ENCODE measurements around the gene ARMC6.
A peak's percentile ranks its signal among the peaks of the same experiment; 100 is the strongest.

Gene ARMC6

GRCh38 chr19:19032420-19033175, 805 bp upstream of the ARMC6 start:
- Histone ChIP-seq H3K27me3 (ENCODE audit: control insufficient read depth in 1 of 2, insufficient read depth in 1 of 2, low read length in 2 of 2) (no peaks in the 10 kb centered on the region), H3K18ac (ENCODE audit: low read depth in 1 of 2, low read length in 2 of 2) (peak overlapping the region; percentile 89 to 94)

GRCh38 chr19:19033176-19033425, 302 bp upstream of the ARMC6 start:
- peak overlapping the region; percentile 83 for H4K91ac ChIP-seq (ENCODE audit: low read length)
- H2AFZ ChIP-seq (ENCODE audit: low read depth, low read length), result peak overlapping the region; percentile 36
- H3K4me1 ChIP-seq (ENCODE audit: control insufficient read depth, insufficient read depth, low read depth, low read length), result peaks cover 11% of the 10 kb centered on the region
- H2BK120ac ChIP-seq (ENCODE audit: low read depth, low read length), result peak overlapping the region; percentile 49
- H3K23ac ChIP-seq (ENCODE audit: low read length in 2 of 2), result peak overlapping the region in 1 of 2 experiments; percentile 90
- peak overlapping the region; percentile 87 to 92 for H3K4me3 ChIP-seq (ENCODE audit: insufficient read depth in 1 of 2, low read depth in 1 of 2, low read length in 2 of 2)
- H3K9ac ChIP-seq (ENCODE audit: low read length), result peak overlapping the region; percentile 95
- H4K8ac ChIP-seq (ENCODE audit: low read length), result peak overlapping the region; percentile 85
- H2BK12ac ChIP-seq (ENCODE audit: low read length in 2 of 2), result no peak overlapping the region
- no peaks in the 10 kb centered on the region for H3K9me3 ChIP-seq (ENCODE audit: control insufficient read depth, low read length)
- H2BK5ac ChIP-seq (ENCODE audit: low read depth, low read length, poor library complexity, severe bottlenecking), result peak overlapping the region; percentile 98
- peak overlapping the region; percentile 84 to 86 for H3K14ac ChIP-seq (ENCODE audit: low read length in 2 of 2)
- peak overlapping the region; percentile 75 to 82 for H3K4ac ChIP-seq (ENCODE audit: low read depth in 1 of 2, low read length in 2 of 2)
- peak overlapping the region; percentile 89 for H3K4me2 ChIP-seq (ENCODE audit: low read length, poor library complexity, severe bottlenecking)
- peak overlapping the region; percentile 89 to 94 for H3K18ac ChIP-seq (ENCODE audit: low read depth in 1 of 2, low read length in 2 of 2)
- no peaks in the 10 kb centered on the region for H3K27me3 ChIP-seq (ENCODE audit: control insufficient read depth in 1 of 2, insufficient read depth in 1 of 2, low read length in 2 of 2)
- DNase-seq, result no peak
- H2BK15ac ChIP-seq (ENCODE audit: low read depth, poor library complexity, severe bottlenecking), result no peak overlapping the region
- peak overlapping the region; percentile 82 for H3K27ac ChIP-seq (ENCODE audit: low read length, poor library complexity, severe bottlenecking)
- WGBS, result 1% methylated on average over 18 of the region's 32 CpGs
- H2AK5ac ChIP-seq (ENCODE audit: low read length, severe bottlenecking), result no peak overlapping the region
- H3K79me1 ChIP-seq (replicated peaks; ENCODE audit: low read length, poor library complexity, severe bottlenecking), result peaks cover 27% of the 10 kb centered on the region
- H3K36me3 ChIP-seq (ENCODE audit: control insufficient read depth in 1 of 2, insufficient read depth in 2 of 2, low read depth in 1 of 2, low read length in 2 of 2), result peaks cover 27 to 38% of the 10 kb centered on the region in 2 experiments

More at GRCh38 chr19:19032420-19033175, 805 bp upstream of the ARMC6 start:
- peaks cover 28% of the 10 kb centered on the region for H3K79me1 ChIP-seq (replicated peaks; ENCODE audit: low read length, poor library complexity, severe bottlenecking)
- peak overlapping the region; percentile 95 for H3K9ac ChIP-seq (ENCODE audit: low read length)
- peak overlapping the region; percentile 82 for H3K27ac ChIP-seq (ENCODE audit: low read length, poor library complexity, severe bottlenecking)
- no peaks in the 10 kb centered on the region for H3K9me3 ChIP-seq (ENCODE audit: control insufficient read depth, low read length)
- H3K4me2 ChIP-seq (ENCODE audit: low read length, poor library complexity, severe bottlenecking), result peak overlapping the region; percentile 89
- H2BK5ac ChIP-seq (ENCODE audit: low read depth, low read length, poor library complexity, severe bottlenecking), result no peak overlapping the region
- 0% methylated on average over 29 of the region's 31 CpGs for WGBS
- no peak overlapping the region for H2BK12ac ChIP-seq (ENCODE audit: low read length in 2 of 2)
- H3K4me3 ChIP-seq (ENCODE audit: insufficient read depth in 1 of 2, low read depth in 1 of 2, low read length in 2 of 2), result peak overlapping the region; percentile 87 to 92
- H4K8ac ChIP-seq (ENCODE audit: low read length), result peak overlapping the region; percentile 85
- peak overlapping the region; percentile 75 to 82 for H3K4ac ChIP-seq (ENCODE audit: low read depth in 1 of 2, low read length in 2 of 2)
- peak overlapping the region; percentile 84 to 86 for H3K14ac ChIP-seq (ENCODE audit: low read length in 2 of 2)
- peak; percentile 98 for DNase-seq
- peaks cover 28 to 40% of the 10 kb centered on the region in 2 experiments for H3K36me3 ChIP-seq (ENCODE audit: control insufficient read depth in 1 of 2, insufficient read depth in 2 of 2, low read depth in 1 of 2, low read length in 2 of 2)
- no peak overlapping the region for H2AK5ac ChIP-seq (ENCODE audit: low read length, severe bottlenecking)
- no peak overlapping the region for H2BK15ac ChIP-seq (ENCODE audit: low read depth, poor library complexity, severe bottlenecking)
- peak overlapping the region in 1 of 2 experiments; percentile 91 for H3K23ac ChIP-seq (ENCODE audit: low read length in 2 of 2)
- peak overlapping the region; percentile 34 for H2BK120ac ChIP-seq (ENCODE audit: low read depth, low read length)
- peak overlapping the region; percentile 83 for H4K91ac ChIP-seq (ENCODE audit: low read length)
- peak overlapping the region; percentile 36 for H2AFZ ChIP-seq (ENCODE audit: low read depth, low read length)
- H3K4me1 ChIP-seq (ENCODE audit: control insufficient read depth, insufficient read depth, low read depth, low read length), result peaks cover 11% of the 10 kb centered on the region

- peak overlapping the region; percentile 47 for H3K27ac ChIP-seq (ENCODE audit: low read length, poor library complexity, severe bottlenecking)
- no peak overlapping the region for H2BK15ac ChIP-seq (ENCODE audit: low read depth, poor library complexity, severe bottlenecking)
- H3K14ac ChIP-seq (ENCODE audit: low read length in 2 of 2), result no peak overlapping the region
- no peak overlapping the region for H3K23ac ChIP-seq (ENCODE audit: low read length in 2 of 2)
- peak overlapping the region; percentile 95 for H3K9ac ChIP-seq (ENCODE audit: low read length)
- peak overlapping the region; percentile 6 for H2AFZ ChIP-seq (ENCODE audit: low read depth, low read length)
- no peak overlapping the region for H4K8ac ChIP-seq (ENCODE audit: low read length)
- no peak overlapping the region for H2AK5ac ChIP-seq (ENCODE audit: low read length, severe bottlenecking)
- peaks cover 11% of the 10 kb centered on the region for H3K4me1 ChIP-seq (ENCODE audit: control insufficient read depth, insufficient read depth, low read depth, low read length)
- H3K27me3 ChIP-seq (ENCODE audit: control insufficient read depth in 1 of 2, insufficient read depth in 1 of 2, low read length in 2 of 2), result no peaks in the 10 kb centered on the region
- H3K18ac ChIP-seq (ENCODE audit: low read depth in 1 of 2, low read length in 2 of 2), result peak overlapping the region in 1 of 2 experiments; percentile 43
- H3K79me1 ChIP-seq (replicated peaks; ENCODE audit: low read length, poor library complexity, severe bottlenecking), result peaks cover 28% of the 10 kb centered on the region
- H2BK12ac ChIP-seq (ENCODE audit: low read length in 2 of 2), result no peak overlapping the region
- peak; percentile 79 for DNase-seq
- no peak overlapping the region for H2BK5ac ChIP-seq (ENCODE audit: low read depth, low read length, poor library complexity, severe bottlenecking)
- 6% methylated on average over 10 of the region's 10 CpGs for WGBS
- H2BK120ac ChIP-seq (ENCODE audit: low read depth, low read length), result no peak overlapping the region
- no peak overlapping the region for H3K4ac ChIP-seq (ENCODE audit: low read depth in 1 of 2, low read length in 2 of 2)
- H3K4me3 ChIP-seq (ENCODE audit: insufficient read depth in 1 of 2, low read depth in 1 of 2, low read length in 2 of 2), result peak overlapping the region; percentile 87 to 92
- peaks cover 19 to 29% of the 10 kb centered on the region in 2 experiments for H3K36me3 ChIP-seq (ENCODE audit: control insufficient read depth in 1 of 2, insufficient read depth in 2 of 2, low read depth in 1 of 2, low read length in 2 of 2)
- H3K4me2 ChIP-seq (ENCODE audit: low read length, poor library complexity, severe bottlenecking), result peak overlapping the region; percentile 94
- H4K91ac ChIP-seq (ENCODE audit: low read length), result no peak overlapping the region
- no peaks in the 10 kb centered on the region for H3K9me3 ChIP-seq (ENCODE audit: control insufficient read depth, low read length)
These were observed 811 bp downstream of the ARMC6 start for GRCh38 chr19:19034204-19034624.

GRCh38 chr19:19039901-19040300, 6.5 kb downstream of the ARMC6 start:
- no peak overlapping the region for H3K14ac ChIP-seq (ENCODE audit: low read length in 2 of 2)
- H3K18ac ChIP-seq (ENCODE audit: low read depth in 1 of 2, low read length in 2 of 2), result no peak overlapping the region
- no peaks in the 10 kb centered on the region for H3K9me3 ChIP-seq (ENCODE audit: control insufficient read depth, low read length)
- H4K8ac ChIP-seq (ENCODE audit: low read length), result no peak overlapping the region
- peaks cover 2% of the 10 kb centered on the region for H3K4me1 ChIP-seq (ENCODE audit: control insufficient read depth, insufficient read depth, low read depth, low read length)
- no peak overlapping the region for H2BK5ac ChIP-seq (ENCODE audit: low read depth, low read length, poor library complexity, severe bottlenecking)
- H3K79me1 ChIP-seq (replicated peaks; ENCODE audit: low read length, poor library complexity, severe bottlenecking), result peaks cover 46% of the 10 kb centered on the region
- no peaks in the 10 kb centered on the region for H3K27me3 ChIP-seq (ENCODE audit: control insufficient read depth in 1 of 2, insufficient read depth in 1 of 2, low read length in 2 of 2)
- H2BK120ac ChIP-seq (ENCODE audit: low read depth, low read length), result no peak overlapping the region
- no peak overlapping the region for H3K4me3 ChIP-seq (ENCODE audit: insufficient read depth in 1 of 2, low read depth in 1 of 2, low read length in 2 of 2)
- no peak overlapping the region for H3K4me2 ChIP-seq (ENCODE audit: low read length, poor library complexity, severe bottlenecking)
- H3K27ac ChIP-seq (ENCODE audit: low read length, poor library complexity, severe bottlenecking), result no peak overlapping the region
- H2BK15ac ChIP-seq (ENCODE audit: low read depth, poor library complexity, severe bottlenecking), result no peak overlapping the region
- H3K23ac ChIP-seq (ENCODE audit: low read length in 2 of 2), result no peak overlapping the region
- no peak overlapping the region for H4K91ac ChIP-seq (ENCODE audit: low read length)
- H3K9ac ChIP-seq (ENCODE audit: low read length), result no peak overlapping the region
- no peak overlapping the region for H3K4ac ChIP-seq (ENCODE audit: low read depth in 1 of 2, low read length in 2 of 2)
- no peak overlapping the region for H2AFZ ChIP-seq (ENCODE audit: low read depth, low read length)
- H2BK12ac ChIP-seq (ENCODE audit: low read length in 2 of 2), result no peak overlapping the region
- H2AK5ac ChIP-seq (ENCODE audit: low read length, severe bottlenecking), result no peak overlapping the region
- DNase-seq, result no peak
- 96% methylated on average over 4 of the region's 4 CpGs for WGBS
- H3K36me3 ChIP-seq (ENCODE audit: control insufficient read depth in 1 of 2, insufficient read depth in 2 of 2, low read depth in 1 of 2, low read length in 2 of 2), result peaks cover 30 to 39% of the 10 kb centered on the region in 2 experiments

Data from mesenchymal stem cell (in vitro differentiated cells and primary cell).